Fibroblast of gingiva (primary cell): Measurements from ENCODE around the gene TEKT1.

Experiments used
- DNase-seq: peaks from one replicate; pipeline ENCODE4 v3.0.0-alpha.2; 2011; ENCODE audit warnings: low read depth

The TEKT1 gene

DNA sequence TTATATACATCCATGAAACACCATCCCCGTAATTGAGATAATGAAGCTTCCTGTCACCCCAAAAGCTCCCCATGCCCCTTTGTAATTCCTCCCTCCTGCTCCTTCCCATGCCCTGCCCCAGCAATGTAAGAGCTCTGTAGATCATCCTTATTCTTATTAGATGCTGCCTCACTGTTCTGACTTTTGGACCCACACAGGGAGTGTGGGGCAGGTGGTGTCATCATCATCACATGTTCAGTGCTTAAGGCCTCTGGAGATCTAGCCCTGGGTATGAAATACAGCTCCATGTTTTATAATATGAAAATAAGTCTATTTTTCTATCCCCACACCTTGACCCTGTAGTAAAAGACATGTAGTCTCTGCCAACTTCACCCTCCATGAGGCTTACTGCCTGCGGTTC is 73.8 kb downstream of the TEKT1 start:
- no peak for DNase-seq

DNA sequence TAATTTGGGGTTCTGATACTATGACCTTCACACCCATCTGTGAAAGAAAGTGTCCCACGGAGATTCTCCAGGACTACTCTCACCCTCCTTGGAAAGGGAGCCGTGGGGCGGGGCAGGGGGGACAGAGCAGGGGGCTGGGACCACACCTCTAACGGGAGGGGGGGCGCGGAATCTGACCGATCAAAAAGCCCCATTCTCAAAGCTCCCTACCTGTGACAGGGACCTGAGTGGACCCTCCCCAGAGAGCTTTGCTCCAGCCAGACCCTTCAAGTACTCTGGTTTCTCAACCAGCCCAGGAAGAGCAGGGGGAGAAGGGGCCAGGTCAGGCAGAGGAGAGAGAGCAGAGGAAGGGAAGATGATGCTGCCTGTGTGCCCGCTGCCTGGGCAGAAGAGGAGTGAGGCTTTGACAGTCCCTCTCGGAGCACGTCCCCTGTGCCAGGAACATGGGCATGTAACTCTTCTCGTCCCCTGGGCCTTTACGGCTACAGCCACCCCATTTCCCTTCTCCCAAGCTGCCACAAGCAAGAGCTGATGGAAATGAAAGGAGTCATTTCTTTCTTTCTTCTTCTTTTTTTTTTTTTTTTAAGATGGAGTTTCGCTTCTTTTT is 75.0 kb downstream of the TEKT1 start:
- no peak for DNase-seq

GRCh38 chr17:6755731-6756184 is 75.8 kb downstream of the TEKT1 start, which contains the start of gene XAF1:
TSS of gene XAF1 (plus strand) at chr17:6756046. CDS start at chr17:6756079, 33 bp downstream.
- peak; percentile 53 for DNase-seq

DNA sequence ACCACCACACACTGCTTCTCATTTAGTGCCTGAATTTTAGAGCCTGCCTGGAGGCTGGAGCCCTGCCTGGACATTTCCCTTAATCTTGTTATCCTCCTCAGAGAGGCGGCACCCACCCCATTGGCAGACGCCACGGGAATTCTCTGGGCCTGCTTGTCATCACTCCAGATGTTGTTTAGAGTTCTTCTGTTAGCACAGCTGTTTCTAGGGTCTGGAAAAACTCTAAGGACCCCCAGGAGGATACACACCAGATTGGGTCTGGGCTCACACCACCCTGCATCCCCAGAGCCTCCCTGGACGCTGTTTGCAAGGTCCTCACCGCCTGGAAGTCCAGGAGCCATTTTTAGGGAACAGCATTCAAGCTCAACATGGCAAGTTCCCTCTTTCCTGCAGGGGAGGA is 76.2 kb downstream of the TEKT1 start:
- DNase-seq: peak; percentile 63

GRCh38 chr17:6753546-6753945 is 78.0 kb downstream of the TEKT1 start:
- no peak for DNase-seq

GRCh38 chr17:6753006-6753445 is 78.5 kb downstream of the TEKT1 start:
- DNase-seq: peak; percentile 76

DNA sequence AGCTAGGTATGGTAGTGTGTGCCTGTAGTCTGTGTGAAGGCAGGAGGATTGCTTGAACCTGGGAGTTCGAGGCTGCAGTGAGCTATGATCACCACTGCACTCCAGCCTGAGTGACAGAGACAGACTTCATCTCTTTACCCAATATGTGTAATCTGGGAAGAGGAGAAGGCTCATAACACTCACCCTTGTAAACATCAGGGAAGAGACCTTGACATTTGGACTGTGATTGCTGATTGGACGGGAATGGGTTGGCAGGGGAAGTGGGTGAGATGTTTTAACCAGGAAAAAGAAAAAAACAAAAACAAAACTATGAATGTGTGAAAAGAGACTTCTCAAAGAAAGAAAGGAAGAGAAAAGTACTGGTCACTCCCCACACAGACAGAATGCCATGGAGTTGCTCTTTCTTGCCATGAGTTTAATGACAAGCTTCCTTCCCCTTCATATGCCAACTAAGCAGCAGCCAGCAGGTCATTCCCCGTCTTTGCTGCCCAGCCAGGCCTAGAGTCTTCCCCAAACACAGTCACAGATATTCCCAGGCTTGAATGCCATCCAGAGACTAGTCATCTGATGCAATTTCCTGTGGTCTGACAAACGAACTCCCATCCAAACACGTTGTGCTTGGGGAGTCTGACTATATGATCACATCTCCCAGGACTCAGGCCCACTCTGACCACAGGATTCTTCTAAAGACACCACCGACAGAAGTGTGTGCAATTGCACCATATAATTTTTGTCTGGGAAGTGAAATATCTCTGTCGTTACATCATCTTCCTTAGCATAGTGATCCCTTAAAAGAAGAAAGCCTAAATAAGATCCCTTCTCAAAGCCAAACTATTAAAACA is 79.2 kb downstream of the TEKT1 start:
- peak; percentile 99 for DNase-seq

DNA sequence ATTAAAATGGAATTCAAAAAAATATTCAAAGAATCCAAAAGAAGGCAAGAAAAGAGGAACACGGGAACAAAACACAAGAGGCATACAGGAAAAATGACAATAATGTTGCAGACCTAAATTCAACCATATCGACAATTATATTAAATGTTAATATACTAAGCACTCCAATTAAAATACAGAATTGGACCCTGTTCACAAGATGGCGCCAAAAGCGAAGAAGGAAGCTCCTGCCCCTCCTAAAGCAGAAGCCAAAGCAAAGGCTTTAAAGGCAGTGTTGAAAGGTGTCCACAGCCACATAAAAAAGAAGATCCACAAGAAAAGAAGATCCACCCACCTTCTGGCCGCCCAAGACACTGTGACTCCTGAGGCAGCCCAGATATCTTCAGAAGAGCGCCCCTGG is 82.0 kb downstream of the TEKT1 start:
- DNase-seq: no peak

- DNase-seq: no peak
Measured at GRCh38 chr17:6748617-6749016, 82.9 kb downstream of the TEKT1 start.
